Liver (tissue), 9 donors: ENCODE results near the gene UBD. TPM values are rescaled to one million over a fixed set of nuclear protein-coding genes. Genes with fewer than 3 reads are reported as not detected.

Experiments used
- DNase-seq: peaks from one replicate; pipeline ENCODE4 v3.0.0-alpha.2; 2017; ENCODE audit warnings: low spot score
- H3K27ac ChIP-seq, 2 donors: one replicate each; pipeline ENCODE4 v1.7.0; 2013; ENCODE audit warnings: inconsistent platforms in 2 of 2, low read length in 2 of 2, control low read depth in 1 of 2, low read depth in 1 of 2, mild to moderate bottlenecking in 1 of 2
- H3K27me3 ChIP-seq, 4 donors: one replicate each; pipeline versions ENCODE4 v1.6.1 to v1.7.0; 2013; ENCODE audit warnings: low read length in 3 of 4, inconsistent platforms in 1 of 4, mild to moderate bottlenecking in 1 of 4, moderate library complexity in 1 of 4; ENCODE audit not compliant: control insufficient read depth in 4 of 4, insufficient read depth in 4 of 4
- H3K36me3 ChIP-seq, 4 donors: one replicate each; pipeline versions ENCODE4 v1.6.1 to v1.7.0; 2013; ENCODE audit warnings: low read length in 3 of 4, mild to moderate bottlenecking in 3 of 4, low read depth in 1 of 4, moderate library complexity in 1 of 4; ENCODE audit not compliant: control insufficient read depth in 4 of 4, insufficient read depth in 3 of 4
- H3K4me1 ChIP-seq, 4 donors: one replicate each; pipeline versions ENCODE4 v1.6.1 to v1.7.0; 2013; ENCODE audit warnings: low read length in 3 of 4, mild to moderate bottlenecking in 3 of 4, moderate library complexity in 1 of 4; ENCODE audit not compliant: control insufficient read depth in 4 of 4, insufficient read depth in 4 of 4
- H3K4me3 ChIP-seq, 3 donors: one replicate each; pipeline versions ENCODE4 v1.6.1 to v1.7.0; 2013; ENCODE audit warnings: low read length in 3 of 3, control low read depth in 1 of 3, low read depth in 1 of 3, mild to moderate bottlenecking in 1 of 3
- H3K9ac ChIP-seq, 2 donors: one replicate each; pipeline ENCODE4 v1.7.0; 2013; ENCODE audit warnings: low read length in 2 of 2, mild to moderate bottlenecking in 2 of 2, moderate library complexity in 2 of 2, control low read depth in 1 of 2, low read depth in 1 of 2
- H3K9me3 ChIP-seq, 4 donors: one replicate each; pipeline versions ENCODE4 v1.6.1 to v1.7.0; 2013; ENCODE audit warnings: low read length in 3 of 4; ENCODE audit not compliant: control insufficient read depth in 4 of 4
- ATF3 ChIP-seq: IDR thresholded peaks from 2 replicates; pipeline ENCODE4 v1.6.1; 2016; ENCODE audit warnings: antibody characterized with exemption
- CTCF ChIP-seq: fragments of 150-350 bp; IDR thresholded peaks from 2 replicates; pipeline ENCODE4 v1.5.1; 2017; ENCODE audit warnings: improper control_type of control experiment, low read depth, low read length; ENCODE audit not compliant: missing input control
- EGR1 ChIP-seq, 2 donors: IDR thresholded peaks; 2 replicates each; pipeline ENCODE4 v1.6.1; 2016 to 2018; ENCODE audit warnings: antibody characterized with exemption in 2 of 2, low read depth in 2 of 2
- FOXA1 ChIP-seq: IDR thresholded peaks from 2 replicates; pipeline ENCODE4 v1.6.1; 2016; ENCODE audit warnings: antibody characterized with exemption
- FOXA2 ChIP-seq: IDR thresholded peaks from 2 replicates; pipeline ENCODE4 v1.6.1; 2016; ENCODE audit warnings: antibody characterized with exemption
- GABPA ChIP-seq, 2 donors: IDR thresholded peaks in 1 of 2; conservative IDR thresholded peaks in 1 of 2; 2 replicates each; pipeline ENCODE4 v1.6.1; 2016; ENCODE audit warnings: antibody characterized with exemption in 2 of 2, mild to moderate bottlenecking in 1 of 2, moderate library complexity in 1 of 2
- HNF4A ChIP-seq, 2 donors: conservative IDR thresholded peaks; 2 replicates each; pipeline ENCODE4 v1.6.1; 2016; ENCODE audit warnings: antibody characterized with exemption in 2 of 2, mild to moderate bottlenecking in 2 of 2
- HNF4G ChIP-seq: IDR thresholded peaks from 2 replicates; pipeline ENCODE4 v1.6.1; 2016; ENCODE audit warnings: antibody characterized with exemption
- JUND ChIP-seq, 2 donors: IDR thresholded peaks; 2 replicates each; pipeline ENCODE4 v1.6.1; 2016; ENCODE audit warnings: antibody characterized with exemption in 2 of 2
- MAX ChIP-seq: IDR thresholded peaks from 2 replicates; pipeline ENCODE4 v1.6.1; 2016; ENCODE audit warnings: antibody characterized with exemption
- NR2F2 ChIP-seq: IDR thresholded peaks from 2 replicates; pipeline ENCODE4 v1.6.1; 2016; ENCODE audit warnings: antibody characterized with exemption
- RAD21 ChIP-seq, 2 donors: IDR thresholded peaks; 2 replicates each; pipeline ENCODE4 v1.6.1; 2016; ENCODE audit warnings: antibody characterized with exemption in 2 of 2, mild to moderate bottlenecking in 2 of 2
- REST ChIP-seq: IDR thresholded peaks from 2 replicates; pipeline ENCODE4 v1.6.1; 2016; ENCODE audit warnings: antibody characterized with exemption, mild to moderate bottlenecking
- SP1 ChIP-seq: IDR thresholded peaks from 2 replicates; pipeline ENCODE4 v1.6.1; 2018; ENCODE audit warnings: antibody characterized with exemption, mild to moderate bottlenecking
- TAF1 ChIP-seq: conservative IDR thresholded peaks from 2 replicates; pipeline ENCODE4 v1.6.1; 2016; ENCODE audit warnings: antibody characterized with exemption, mild to moderate bottlenecking
- YY1 ChIP-seq: IDR thresholded peaks from 2 replicates; pipeline ENCODE4 v1.6.1; 2016; ENCODE audit warnings: antibody characterized with exemption, mild to moderate bottlenecking
- WGBS: extraction: QIAGEN DNeasy Blood & Tissue Kit; methylation state at CpG from one replicate; pipeline ENCODE4 v1.1.7; 2013; 5-methylcytosine and 5-hydroxymethylcytosine counted together
- polyA plus RNA-seq, 2 donors: library from polyadenylated mRNA; stranded (reverse) in 1 of 2; unstranded in 1 of 2; fragments of 200-250 nt in 1 of 2; fragments of >200 nt in 1 of 2; fragmentation: Nextera tagmentation in 1 of 2; extraction: Ambion mirVana in 1 of 2; gene quantifications; one replicate each; pipeline versions ENCODE4 v1.2.1 to v1.2.3, GENCODE V29; 2013 to 2015
- total RNA-seq, 2 donors: library from RNA; depleted of rRNA; stranded (reverse); fragments of >200 nt; gene quantifications; one replicate each; pipeline ENCODE4 v1.2.3, GENCODE V29; 2014
- TF ChIP-seq, protein P1 (sequence below): IDR thresholded peaks from 2 replicates; pipeline ENCODE4 v1.6.1; 2016; ENCODE audit warnings: antibody characterized with exemption
- donor health status: healthy.
- donor health status: healthy.
- donor health status: healthy.
- donor health status: healthy.
- donor health status: healthy.

Gene UBD
- total and polyA plus RNA-seq, 4 donors = 7.0 to 35.1 (median 28.1) TPM

DNA sequence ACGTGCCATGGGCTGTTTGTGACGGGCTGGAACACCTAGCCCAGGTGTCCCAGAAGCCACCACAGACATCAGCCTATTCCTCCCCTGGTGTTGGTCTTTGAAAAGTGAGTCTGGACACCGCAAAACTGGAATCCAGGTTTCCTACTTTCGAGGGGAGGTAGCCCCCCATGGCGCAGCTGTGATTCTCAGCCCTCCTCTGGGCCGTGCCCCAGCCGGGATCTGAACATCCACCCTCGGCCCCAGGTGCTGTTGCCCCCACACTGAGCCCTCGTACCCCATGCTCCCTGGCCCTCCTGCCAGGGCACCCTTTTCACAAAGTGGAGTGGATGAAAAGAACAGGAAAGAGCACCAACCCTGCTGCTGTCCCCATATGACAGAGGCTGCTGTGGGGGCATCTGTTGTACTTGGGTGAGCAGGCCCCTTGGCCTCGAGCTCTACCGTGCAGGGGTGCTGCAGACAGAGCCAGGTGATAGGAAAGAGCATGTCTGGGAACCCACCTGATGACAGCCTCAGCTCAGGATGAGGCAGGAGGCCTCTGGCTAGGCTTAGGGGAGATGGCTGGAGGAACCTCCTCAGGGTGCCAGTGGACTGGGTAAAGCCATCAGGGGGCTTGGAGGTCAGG is 53.0 kb downstream of the UBD start (continued):
- TF ChIP-seq, protein P1, sequence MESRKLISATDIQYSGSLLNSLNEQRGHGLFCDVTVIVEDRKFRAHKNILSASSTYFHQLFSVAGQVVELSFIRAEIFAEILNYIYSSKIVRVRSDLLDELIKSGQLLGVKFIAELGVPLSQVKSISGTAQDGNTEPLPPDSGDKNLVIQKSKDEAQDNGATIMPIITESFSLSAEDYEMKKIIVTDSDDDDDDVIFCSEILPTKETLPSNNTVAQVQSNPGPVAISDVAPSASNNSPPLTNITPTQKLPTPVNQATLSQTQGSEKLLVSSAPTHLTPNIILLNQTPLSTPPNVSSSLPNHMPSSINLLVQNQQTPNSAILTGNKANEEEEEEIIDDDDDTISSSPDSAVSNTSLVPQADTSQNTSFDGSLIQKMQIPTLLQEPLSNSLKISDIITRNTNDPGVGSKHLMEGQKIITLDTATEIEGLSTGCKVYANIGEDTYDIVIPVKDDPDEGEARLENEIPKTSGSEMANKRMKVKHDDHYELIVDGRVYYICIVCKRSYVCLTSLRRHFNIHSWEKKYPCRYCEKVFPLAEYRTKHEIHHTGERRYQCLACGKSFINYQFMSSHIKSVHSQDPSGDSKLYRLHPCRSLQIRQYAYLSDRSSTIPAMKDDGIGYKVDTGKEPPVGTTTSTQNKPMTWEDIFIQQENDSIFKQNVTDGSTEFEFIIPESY = no peak
- TF ChIP-seq GABPA (IDR thresholded peaks at IDR 0.05 in 1 of 2, conservative IDR thresholded peaks at IDR 0.05 in 1 of 2) = no peak

DNA sequence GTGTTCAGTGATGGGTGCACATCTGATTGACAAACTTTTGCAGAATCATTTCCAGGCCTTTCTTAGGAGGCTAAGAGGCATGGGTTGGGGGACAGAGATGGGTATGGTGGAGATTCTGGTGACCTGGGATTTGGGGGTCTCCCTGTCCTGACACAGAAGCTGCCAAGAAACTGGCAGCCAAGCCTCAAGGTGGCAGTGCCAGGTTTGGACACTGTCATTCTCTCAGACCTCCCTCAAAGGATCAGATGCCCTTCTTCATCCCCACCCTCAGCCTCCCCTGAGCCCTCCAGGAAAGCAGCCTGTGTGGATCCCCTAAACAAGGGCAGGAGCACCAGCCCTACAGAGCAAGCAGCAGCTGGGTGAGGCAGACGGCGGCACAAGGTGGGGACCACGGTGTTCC is 53.7 kb downstream of the UBD start:
- no peak overlapping the region for H3K27ac ChIP-seq
- H3K27me3 ChIP-seq = no peaks in the 10 kb centered on the region
- TF ChIP-seq HNF4G = no peak
- TF ChIP-seq GABPA (IDR thresholded peaks at IDR 0.05 in 1 of 2, conservative IDR thresholded peaks at IDR 0.05 in 1 of 2) = no peak
- TF ChIP-seq EGR1 (IDR thresholded peaks at IDR 0.05; ENCODE audit: low read depth in 2 of 2) = no peak
- TF ChIP-seq FOXA1 = no peak
- no peak for TF ChIP-seq FOXA2
- no peak for TF ChIP-seq SP1
- TF ChIP-seq, protein P1 = no peak
- no peak for TF ChIP-seq CTCF
- no peak for TF ChIP-seq MAX
- TF ChIP-seq ATF3 = no peak
- no peak for TF ChIP-seq HNF4A (conservative IDR thresholded peaks at IDR 0.05)
- TF ChIP-seq TAF1 = no peak
- no peak for TF ChIP-seq JUND (IDR thresholded peaks at IDR 0.05)
- no peak for TF ChIP-seq RAD21 (IDR thresholded peaks at IDR 0.05)
- no peak for TF ChIP-seq REST
- TF ChIP-seq NR2F2 = no peak
- no peak for TF ChIP-seq YY1
- no peak overlapping the region for H3K9ac ChIP-seq
- 93% methylated on average over 3 of the region's 3 CpGs for WGBS
- H3K4me3 ChIP-seq = no peak overlapping the region
- no peaks in the 10 kb centered on the region for H3K36me3 ChIP-seq
- H3K9me3 ChIP-seq = no peaks in the 10 kb centered on the region
- DNase-seq = no peak
- H3K4me1 ChIP-seq = no peaks in the 10 kb centered on the region
